ENCODE results near the gene EGLN2. TPM values are rescaled to one million over a fixed set of nuclear protein-coding genes. Genes with fewer than 3 reads are reported as not detected.
A peak's percentile ranks its signal among the peaks of the same experiment; 100 is the strongest.
"Not testable (repeated sequence)": the region's sequence is repeated elsewhere in the genome, so short reads cannot be mapped to it uniquely, and the experiment has no call there.

The EGLN2 gene
- total RNA-seq, 2 experiments from 2014 or later: 85.6 to 86.6 TPM

DNA sequence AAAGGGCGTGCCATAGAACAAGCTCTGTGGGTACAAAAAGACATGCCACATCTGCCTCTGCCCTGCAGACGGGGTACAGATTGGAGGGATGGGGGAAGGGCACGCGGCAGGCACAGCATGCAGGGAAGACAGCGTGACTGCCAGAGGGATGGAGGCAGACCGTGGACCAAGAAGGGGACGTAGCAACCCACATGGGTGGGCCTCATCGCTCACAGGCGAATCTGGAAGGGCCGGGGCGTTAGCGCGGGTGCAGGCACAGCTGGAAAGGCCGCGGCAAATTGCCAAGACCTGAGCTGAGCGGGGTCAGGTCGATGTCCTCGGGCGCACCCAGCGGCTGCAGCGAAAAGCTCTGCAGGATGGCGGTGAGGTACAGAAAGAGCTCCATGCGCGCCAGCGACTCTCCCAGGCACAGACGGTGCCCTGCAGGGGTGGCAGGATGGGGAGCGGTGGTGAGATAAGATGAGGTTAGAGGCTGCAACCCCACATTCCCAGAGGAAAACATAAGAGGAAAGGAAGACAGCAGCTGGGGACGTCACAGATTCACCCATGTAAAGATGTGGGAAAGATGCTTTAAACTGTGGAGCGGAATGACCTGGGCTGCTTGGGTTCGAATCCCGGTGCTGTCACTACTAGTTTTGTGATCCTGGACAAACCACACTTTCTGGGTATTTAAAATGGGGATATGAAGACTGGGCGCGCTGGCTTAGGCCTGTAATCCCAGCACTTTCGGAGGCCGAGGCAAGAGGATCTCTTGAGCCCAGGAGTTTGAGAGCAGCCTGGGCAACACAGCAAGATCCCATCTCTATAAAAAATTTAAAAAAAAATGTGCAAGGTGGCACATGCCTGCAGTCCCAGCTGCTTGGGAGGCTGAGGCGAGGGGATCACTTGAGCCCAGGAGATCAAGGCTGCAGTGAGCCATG, 19.7 kb downstream of the EGLN2 start:
- H3K27me3 Mint-ChIP-seq; H3K9me3 Mint-ChIP-seq (ENCODE audit: low read depth); H3K36me3 Mint-ChIP-seq (ENCODE audit: low read depth); POLR2A ChIA-PET: not testable (repeated sequence)
- H3K4me1 Mint-ChIP-seq: peaks cover 27% of the 10 kb centered on the region
- DNase-seq (peak; percentile 89), ATAC-seq (peak; percentile 97)
- intact Hi-C loops (cut with DNase I, micrococcal nuclease): loop anchor here (1.0 kb wide), 4 partner anchors 74 to 156 kb away; no protein-coding TSS in a partner anchor
- CTCF ChIA-PET: interaction anchor here (0.6 to 3.0 kb wide), 15 partner anchors 11 to 325 kb away, joined by 3 to 50 read pairs (median 4); partner anchors contain the start of genes ACTMAP, EGLN2 and RAB4B
- peak overlapping the region; percentile 37 for H3K27ac Mint-ChIP-seq
- H3K4me3 Mint-ChIP-seq: peak overlapping the region; percentile 65

DNA sequence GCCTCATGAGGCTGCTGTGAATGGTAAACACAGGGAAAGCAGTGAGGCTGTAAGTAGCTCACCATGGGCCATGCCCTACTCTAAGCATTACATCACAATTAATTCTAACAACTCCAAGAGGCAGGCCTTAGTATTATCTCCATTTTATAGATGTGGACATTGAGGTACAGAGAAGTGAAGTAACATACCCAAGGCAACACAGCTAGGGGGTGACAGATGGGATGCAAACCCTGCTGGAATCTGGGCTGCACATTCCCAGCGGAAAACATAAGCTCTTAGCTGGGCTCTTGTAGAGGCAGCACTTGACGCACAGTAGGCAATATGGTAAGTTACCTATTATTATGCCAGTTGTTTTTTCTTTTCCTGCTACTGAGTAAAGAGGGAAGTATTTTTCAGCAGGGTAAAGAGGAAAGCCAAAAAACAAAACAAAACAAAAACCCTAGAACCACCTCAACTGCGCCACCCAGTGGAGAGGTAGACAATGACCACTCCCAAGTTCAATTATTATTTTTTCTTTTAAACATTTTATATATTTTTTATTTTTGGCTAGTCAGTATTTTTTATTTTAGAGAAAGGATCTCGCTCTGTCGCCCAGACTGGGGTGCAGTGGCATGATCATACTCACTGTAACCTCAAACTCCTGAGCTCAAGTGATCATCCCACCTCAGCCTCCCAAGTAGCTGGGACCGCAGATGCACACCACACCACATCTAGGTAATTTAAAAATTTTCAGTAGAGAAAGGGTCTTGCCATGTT, 20.7 kb downstream of the EGLN2 start:
- H3K27me3 Mint-ChIP-seq; H3K36me3 Mint-ChIP-seq (ENCODE audit: low read depth); ATAC-seq; H3K27ac Mint-ChIP-seq; H3K9me3 Mint-ChIP-seq (ENCODE audit: low read depth); POLR2A ChIA-PET; H3K4me3 Mint-ChIP-seq: not testable (repeated sequence)
- peak; percentile 78 for DNase-seq
- intact Hi-C loops (cut with DNase I, micrococcal nuclease): loop anchor here (1.0 kb wide), 4 partner anchors 75 to 157 kb away; no protein-coding TSS in a partner anchor
- peaks cover 30% of the 10 kb centered on the region for H3K4me1 Mint-ChIP-seq
- CTCF ChIA-PET: interaction anchor here (0.6 to 3.0 kb wide), 17 partner anchors 12 to 618 kb away, joined by 3 to 50 read pairs (median 4); partner anchors contain the start of genes ACTMAP and RAB4B

DNA sequence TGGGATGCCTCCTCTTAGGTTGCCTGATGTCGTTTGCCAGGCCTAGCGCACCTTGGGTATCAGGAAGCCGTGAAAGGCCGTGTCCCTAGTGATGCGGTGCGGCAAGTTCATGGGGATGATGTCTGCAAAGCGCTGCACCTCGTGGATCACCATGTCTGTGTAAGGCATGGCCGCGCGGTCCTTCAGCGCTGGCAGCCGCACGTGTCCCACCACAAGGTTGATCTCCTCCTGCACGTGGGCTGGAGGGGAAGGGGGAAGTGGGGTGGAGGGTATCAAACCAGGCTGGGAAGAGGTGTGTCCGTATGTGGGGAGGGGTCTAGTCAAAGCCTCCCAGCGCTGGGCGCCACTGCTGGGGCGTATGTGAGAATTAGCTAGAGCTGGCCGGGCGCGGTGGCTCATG, 23.2 kb downstream of the EGLN2 start:
- no peak for ATAC-seq
- Mint-ChIP-seq H3K27me3 (no peaks in the 10 kb centered on the region), H3K4me1 (peaks cover 40% of the 10 kb centered on the region), H3K36me3 (ENCODE audit: low read depth) (peaks cover 4% of the 10 kb centered on the region), H3K4me3 (no peak overlapping the region), H3K9me3 (ENCODE audit: low read depth) (no peaks in the 10 kb centered on the region), H3K27ac (no peak overlapping the region)
- ChIA-PET POLR2A (no interaction called here), CTCF (no interaction called here)
- intact Hi-C loops (cut with DNase I, micrococcal nuclease): no loop called here
- DNase-seq: no peak

DNA sequence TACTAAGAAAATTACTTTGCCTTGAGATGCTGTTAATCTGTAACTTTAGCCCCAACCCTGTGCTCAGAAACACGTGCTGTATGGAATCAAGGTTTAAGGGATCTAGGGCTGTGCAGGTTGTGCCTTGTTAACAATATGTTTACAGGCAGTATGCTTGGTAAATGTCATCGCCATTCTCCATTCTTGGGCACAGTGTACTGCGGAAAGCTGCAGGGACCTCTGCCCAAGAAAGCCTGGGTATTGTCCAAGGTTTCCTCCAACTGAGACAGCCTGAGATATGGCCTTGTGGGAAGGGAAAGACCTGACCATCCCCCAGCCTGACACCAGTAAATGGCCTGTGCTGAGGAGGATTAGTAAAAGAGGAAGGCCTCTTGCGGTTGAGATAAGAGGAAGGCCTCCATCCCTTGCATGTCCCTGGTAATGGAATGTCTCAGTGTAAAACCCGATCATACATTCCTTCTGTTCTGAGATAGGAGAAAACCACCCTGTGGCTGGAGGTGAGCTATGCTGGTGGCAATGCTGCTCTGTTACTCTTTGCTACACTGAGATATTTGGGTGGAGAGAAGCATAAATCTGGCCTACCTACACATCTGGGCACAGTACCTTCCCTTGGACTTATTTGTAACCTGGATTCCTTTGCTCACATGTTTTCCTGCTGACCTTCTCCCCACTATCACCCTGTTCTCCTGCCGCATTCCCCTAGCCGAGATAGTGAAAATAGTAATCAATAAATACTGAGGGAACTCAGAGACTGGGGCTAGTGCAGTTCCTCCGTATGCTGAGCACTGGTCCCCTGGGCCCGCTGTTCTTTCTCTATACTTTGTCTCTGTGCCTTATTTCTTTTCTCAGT, 23.9 kb downstream of the EGLN2 start:
- ATAC-seq; H3K36me3 Mint-ChIP-seq (ENCODE audit: low read depth); H3K9me3 Mint-ChIP-seq (ENCODE audit: low read depth); H3K27me3 Mint-ChIP-seq; DNase-seq; CTCF ChIA-PET; POLR2A ChIA-PET; H3K27ac Mint-ChIP-seq; intact Hi-C loops (cut with DNase I, micrococcal nuclease); H3K4me3 Mint-ChIP-seq: not testable (repeated sequence)
- peaks cover 38% of the 10 kb centered on the region for H3K4me1 Mint-ChIP-seq

DNA sequence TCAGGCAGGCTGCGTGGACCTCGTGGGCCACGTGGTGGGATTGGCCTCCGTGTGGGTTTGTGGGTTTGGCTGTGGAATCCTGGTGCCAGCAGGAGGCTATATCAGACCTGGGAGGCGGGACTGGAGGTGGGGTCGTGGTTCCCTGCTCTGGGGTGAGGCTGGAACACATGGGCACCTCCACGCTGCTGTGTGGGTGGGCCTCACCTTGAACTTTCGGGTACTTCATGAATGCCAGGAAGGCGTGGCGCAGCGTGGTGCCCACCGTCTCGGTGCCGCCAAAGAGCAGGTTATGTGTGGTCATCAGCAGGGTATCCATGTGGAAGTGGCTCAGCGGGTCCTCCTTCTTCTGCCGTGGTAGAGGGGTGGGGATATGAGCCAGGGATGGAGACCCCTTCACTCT, 25.9 kb downstream of the EGLN2 start:
- POLR2A ChIA-PET: interaction anchor here (0.6 kb wide), 1 partner anchor 145 kb away, joined by 3 read pairs; no protein-coding TSS in a partner anchor
- DNase-seq; ATAC-seq; H3K36me3 Mint-ChIP-seq (ENCODE audit: low read depth); H3K9me3 Mint-ChIP-seq (ENCODE audit: low read depth); H3K27ac Mint-ChIP-seq; intact Hi-C loops (cut with DNase I, micrococcal nuclease); H3K4me3 Mint-ChIP-seq; H3K27me3 Mint-ChIP-seq; CTCF ChIA-PET: not testable (repeated sequence)
- H3K4me1 Mint-ChIP-seq: peaks cover 19% of the 10 kb centered on the region

DNA sequence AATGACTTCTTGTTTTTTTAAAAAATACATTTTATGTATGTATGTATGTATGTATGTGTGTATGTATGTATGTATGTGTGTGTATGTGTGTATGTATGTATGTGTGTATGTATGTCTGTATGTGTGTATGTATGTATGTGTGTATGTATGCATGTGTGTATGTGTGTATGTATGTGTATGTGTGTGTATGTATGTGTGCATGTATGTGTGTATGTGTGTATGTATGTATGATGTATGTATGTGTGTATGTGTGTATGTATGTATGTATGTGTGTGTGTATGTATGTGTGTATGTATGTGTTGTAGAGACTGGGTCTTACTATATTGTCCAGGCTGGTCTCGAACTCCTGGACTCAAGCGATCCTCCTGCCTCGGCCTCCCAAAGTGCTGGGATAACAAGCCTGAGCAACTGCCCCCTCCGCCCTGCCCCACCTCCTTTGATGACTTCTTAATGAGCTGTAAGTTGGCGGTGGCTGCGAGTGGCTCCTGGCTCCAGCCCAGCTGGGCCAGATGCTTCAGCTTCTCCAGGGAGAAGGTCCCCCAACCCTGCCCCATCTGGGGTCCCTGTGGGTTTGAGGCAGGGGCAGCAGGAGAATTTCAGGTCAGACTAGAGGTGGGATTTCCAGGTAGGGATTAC, 26.6 kb downstream of the EGLN2 start:
- H3K4me3 Mint-ChIP-seq; H3K27me3 Mint-ChIP-seq; CTCF ChIA-PET; H3K36me3 Mint-ChIP-seq (ENCODE audit: low read depth); H3K9me3 Mint-ChIP-seq (ENCODE audit: low read depth); DNase-seq; intact Hi-C loops (cut with DNase I, micrococcal nuclease); H3K27ac Mint-ChIP-seq; ATAC-seq; POLR2A ChIA-PET: not testable (repeated sequence)
- H3K4me1 Mint-ChIP-seq: peaks cover 19% of the 10 kb centered on the region

DNA sequence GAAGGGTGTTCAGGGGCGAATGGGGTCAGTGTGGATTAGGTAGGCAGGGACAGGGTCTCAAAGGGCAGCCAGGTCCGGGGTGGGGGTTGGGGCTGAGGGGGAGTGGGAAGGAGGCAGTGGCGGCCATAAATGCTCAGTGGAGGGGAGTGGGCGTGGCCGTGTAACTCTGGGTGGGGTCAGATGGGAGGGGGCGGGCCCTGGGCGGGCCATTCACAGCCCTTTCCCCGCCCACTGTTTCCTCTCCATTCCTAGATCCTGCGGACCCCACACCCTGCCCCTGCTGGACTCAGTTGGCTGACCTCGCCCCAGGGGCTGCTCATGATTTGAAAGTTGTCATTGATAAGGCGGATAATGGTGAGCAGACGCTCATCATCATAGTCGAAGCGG, 27.3 kb downstream of the EGLN2 start:
- POLR2A ChIA-PET; H3K27me3 Mint-ChIP-seq; H3K9me3 Mint-ChIP-seq (ENCODE audit: low read depth); CTCF ChIA-PET; DNase-seq; H3K4me3 Mint-ChIP-seq; intact Hi-C loops (cut with DNase I, micrococcal nuclease); H3K36me3 Mint-ChIP-seq (ENCODE audit: low read depth); ATAC-seq: not testable (repeated sequence)
- H3K4me1 Mint-ChIP-seq: peaks cover 19% of the 10 kb centered on the region
- H3K27ac Mint-ChIP-seq: peak overlapping the region; percentile 23

DNA sequence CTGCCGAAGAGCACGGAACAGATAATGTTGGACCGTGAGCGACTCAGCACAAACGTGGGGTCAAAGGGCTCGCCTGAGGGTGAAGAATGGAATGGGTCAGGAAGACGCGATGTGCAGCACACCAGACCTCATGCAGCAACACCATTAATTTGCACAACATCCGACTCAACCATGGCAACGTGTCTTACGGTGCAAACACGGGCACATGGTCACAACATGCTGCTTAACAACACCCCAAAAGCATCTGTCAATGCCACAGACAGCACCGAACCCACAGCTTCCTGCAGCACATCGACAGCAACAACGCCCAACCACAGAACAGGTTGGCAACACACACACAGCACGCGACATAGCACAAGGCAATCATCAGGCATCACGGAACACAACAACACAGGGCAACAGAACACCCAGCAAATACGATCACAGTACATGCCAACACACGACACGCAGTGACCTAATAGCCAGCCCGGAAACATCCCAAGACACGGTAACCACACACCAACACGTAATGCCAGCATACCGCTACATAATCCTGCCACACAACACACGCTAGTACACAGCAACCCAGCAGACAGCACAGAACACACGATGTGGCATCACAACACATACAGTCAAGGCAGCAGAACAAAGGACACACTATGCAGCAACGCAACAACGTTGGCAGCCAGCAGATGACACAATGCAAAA, 27.9 kb downstream of the EGLN2 start:
- H3K4me1 Mint-ChIP-seq: peaks cover 19% of the 10 kb centered on the region
- peak overlapping the region; percentile 23 for H3K27ac Mint-ChIP-seq
- H3K36me3 Mint-ChIP-seq (ENCODE audit: low read depth); H3K9me3 Mint-ChIP-seq (ENCODE audit: low read depth); H3K4me3 Mint-ChIP-seq; intact Hi-C loops (cut with DNase I, micrococcal nuclease); H3K27me3 Mint-ChIP-seq: not testable (repeated sequence)
- ATAC-seq (peak; percentile 64), DNase-seq (peak; percentile 49)
- ChIA-PET CTCF (interaction anchor here (1.1 kb wide), 1 partner anchor 110 kb away, joined by 3 read pairs; the partner anchor contains the start of genes COQ8B and ITPKC), POLR2A (interaction anchor here (0.6 kb wide), 1 partner anchor 19 kb away, joined by 3 read pairs; no protein-coding TSS in a partner anchor)

DNA sequence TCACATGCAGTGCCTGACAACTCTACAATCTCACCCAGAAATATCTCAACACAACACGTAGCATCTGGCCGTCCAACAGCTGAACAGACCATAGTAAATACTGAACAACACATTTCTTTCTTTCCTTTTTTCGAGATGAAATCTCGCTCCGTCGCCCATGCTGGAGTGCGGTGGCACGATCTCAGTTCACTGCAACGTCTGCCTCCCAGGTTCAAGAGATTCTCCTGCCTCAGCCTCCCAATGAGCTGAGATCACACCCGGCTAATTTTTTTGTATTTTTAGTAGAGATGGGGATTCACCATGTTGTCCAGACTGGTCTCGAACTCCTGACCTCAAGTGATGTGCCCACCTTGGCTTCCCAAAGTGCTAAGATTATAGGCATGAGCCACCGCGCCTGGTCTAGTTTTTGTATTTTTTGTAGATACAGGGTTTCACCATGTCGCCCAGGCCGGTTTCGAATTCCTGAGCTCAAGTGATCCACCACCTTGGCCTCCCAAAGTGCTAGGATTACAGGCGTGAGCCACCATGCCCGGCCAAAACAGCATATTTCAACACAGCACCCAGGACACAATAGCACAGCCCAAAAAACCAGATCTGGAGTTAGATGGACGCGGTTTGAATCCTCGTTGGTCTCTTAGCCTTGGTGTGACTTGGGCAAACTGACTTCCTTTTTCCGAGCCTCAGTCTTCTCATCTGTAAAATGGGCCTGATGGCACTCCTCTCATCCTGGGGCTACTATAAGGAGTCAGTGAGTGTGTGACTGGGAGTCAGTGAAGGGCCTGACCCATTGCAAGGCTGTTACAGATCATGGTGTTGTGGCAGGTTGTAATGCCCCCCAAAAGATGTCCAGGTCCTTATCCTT, 28.6 kb downstream of the EGLN2 start:
- intact Hi-C loops (cut with DNase I, micrococcal nuclease): no loop called here
- no peak for DNase-seq

More for the DNA sequence above, 28.6 kb downstream of the EGLN2 start:
- no peaks in the 10 kb centered on the region for H3K9me3 Mint-ChIP-seq (ENCODE audit: low read depth)
- no peak overlapping the region for H3K27ac Mint-ChIP-seq
- H3K36me3 Mint-ChIP-seq (ENCODE audit: low read depth): peaks cover 7% of the 10 kb centered on the region
- no peak for ATAC-seq
- CTCF ChIA-PET: interaction anchor here (1.1 kb wide), 1 partner anchor 111 kb away, joined by 3 read pairs; the partner anchor contains the start of genes COQ8B and ITPKC
- POLR2A ChIA-PET: interaction anchor here (0.6 kb wide), 2 partner anchors 20 to 436 kb away, joined by 3 read pairs; no protein-coding TSS in a partner anchor
- no peak overlapping the region for H3K4me3 Mint-ChIP-seq
- peaks cover 22% of the 10 kb centered on the region for H3K4me1 Mint-ChIP-seq
- no peaks in the 10 kb centered on the region for H3K27me3 Mint-ChIP-seq

Data from activated CD4-positive, alpha-beta T cell treated with anti-CD3 and anti-CD28 coated beads for 36 hours (primary cell).